NOMO-1 (cell line): ENCODE results near the gene CLDN1.
A peak's percentile ranks its signal among the peaks of the same experiment; 100 is the strongest.

ENCODE experiments used
- DNase-seq, 2 experiments: peaks; one replicate each; lab custom pipeline; 2025; ENCODE audit not compliant: unreplicated experiment in 2 of 2; lab: John Stamatoyannopoulos, UW

Gene CLDN1

GRCh38 chr3:190321789-190322603, at the start of gene CLDN1:
CLDN1 (minus strand) TSS chr3:190322446; CDS start chr3:190322206, 240 bp downstream.
- DNase-seq, result peak; percentile 69 to 75

DNA sequence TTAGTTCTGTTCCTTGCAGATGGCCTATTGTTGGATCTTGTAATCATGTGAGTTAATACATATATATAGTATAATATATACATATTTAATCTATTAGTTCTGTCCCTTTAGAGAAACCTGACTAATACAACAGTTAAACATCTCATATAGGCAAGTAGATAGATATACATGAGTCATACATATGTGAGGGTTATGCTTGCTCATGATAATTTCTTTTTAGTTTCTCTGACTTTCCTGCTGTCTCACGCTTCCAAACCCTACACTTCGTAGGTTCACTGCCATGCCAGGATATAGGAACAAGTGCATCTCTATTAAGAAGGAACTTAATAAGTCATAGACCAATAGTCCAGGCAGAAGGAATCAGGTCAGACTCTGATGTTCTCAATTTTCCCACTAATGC, 48.9 kb upstream of the CLDN1 start:
- DNase-seq, result no peak

DNA sequence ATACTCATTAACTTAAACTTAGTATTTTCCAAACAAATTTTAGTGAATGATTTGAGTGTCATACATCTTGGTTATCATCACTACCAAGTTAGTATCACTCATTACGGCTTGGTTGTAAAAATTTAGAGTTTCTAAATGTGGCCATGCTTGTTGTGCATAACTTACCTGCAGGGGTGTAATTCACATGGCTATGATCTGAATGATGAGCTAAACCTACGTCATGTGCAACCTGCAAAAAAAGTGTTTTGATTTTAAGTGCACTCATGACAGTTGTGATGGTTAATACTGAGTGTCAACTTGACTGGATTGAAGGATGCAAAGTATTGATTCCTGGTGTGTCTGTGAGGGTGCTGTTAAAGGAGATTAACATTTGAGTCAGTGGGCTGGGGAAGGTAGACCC, 48.1 kb upstream of the CLDN1 start:
- DNase-seq, result no peak

DNA sequence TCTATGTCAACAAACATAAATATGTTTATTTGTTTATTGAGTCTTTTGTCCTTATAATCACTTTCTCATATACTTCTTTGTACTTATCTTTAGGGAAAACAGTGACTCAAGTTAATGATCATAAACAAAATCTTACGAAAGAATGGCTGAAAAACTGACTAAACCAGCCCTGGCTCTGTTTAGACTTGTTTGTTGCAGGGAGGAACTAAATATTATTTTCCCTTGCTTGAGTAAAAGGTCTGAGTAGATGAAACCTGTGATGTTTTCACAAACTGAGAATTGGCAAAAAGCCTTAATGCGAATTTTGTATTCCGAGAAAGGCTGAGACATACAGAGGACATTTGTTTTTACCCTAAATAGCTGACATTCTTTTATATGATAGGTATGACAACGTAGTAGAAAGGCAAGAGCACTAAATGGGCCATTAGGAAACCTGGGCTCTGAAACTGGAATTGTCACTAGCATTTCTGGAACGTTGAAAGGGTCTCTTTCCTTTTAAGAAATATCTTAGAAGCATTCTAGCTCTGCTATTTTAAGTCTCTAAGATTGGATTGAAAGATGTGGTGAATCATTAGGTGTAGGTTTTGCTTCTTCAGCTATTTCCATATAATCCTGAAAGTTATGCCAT, 47.5 kb upstream of the CLDN1 start:
- DNase-seq, result no peak

DNA sequence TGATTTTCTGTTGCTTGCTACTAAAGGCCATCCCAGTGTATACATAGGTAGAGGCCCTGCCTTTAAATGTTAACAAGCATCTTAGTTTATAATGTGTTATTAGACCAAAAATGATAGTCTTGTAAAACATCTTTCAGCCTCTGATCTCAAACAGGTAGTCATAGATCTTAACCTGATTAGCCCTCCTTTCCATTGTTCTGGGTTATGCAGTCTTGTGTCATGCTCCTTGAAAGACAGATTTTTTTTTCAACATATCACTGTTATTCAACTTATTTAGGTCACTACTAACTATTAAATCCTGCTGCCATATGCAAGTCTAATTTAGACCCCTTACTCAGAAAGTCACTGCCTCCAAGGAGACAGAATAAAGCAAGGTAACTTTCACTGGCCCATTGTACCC, 46.6 kb upstream of the CLDN1 start:
- no peak for DNase-seq

GRCh38 chr3:190366133-190366532, 43.9 kb upstream of the CLDN1 start:
- no peak for DNase-seq

GRCh38 chr3:190362258-190362657, 40.0 kb upstream of the CLDN1 start:
- DNase-seq, result no peak

DNA sequence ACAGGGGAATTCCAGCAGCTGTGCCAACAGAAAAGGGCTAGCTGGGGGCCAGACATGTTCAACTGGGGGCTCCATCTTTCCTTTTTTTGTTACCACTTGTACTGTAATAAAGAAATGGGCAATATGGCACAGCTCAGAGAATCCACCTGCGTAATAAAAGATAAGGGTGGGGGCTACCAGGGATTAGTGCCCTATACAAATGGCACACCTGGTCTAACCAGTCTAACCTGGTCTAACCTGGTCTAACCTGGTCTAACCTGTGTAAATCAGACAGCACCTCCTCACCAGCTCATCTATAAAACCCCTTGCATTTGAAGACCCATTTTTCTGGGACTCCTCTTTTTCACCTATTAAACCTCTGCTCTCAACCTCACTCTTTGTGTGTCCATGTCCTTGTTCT, 39.5 kb upstream of the CLDN1 start:
- DNase-seq, result no peak

GRCh38 chr3:190360228-190360627, 38.0 kb upstream of the CLDN1 start:
- DNase-seq, result peak in 1 of 2 experiments; percentile 8

GRCh38 chr3:190359813-190360212, 37.6 kb upstream of the CLDN1 start:
- no peak for DNase-seq

DNA sequence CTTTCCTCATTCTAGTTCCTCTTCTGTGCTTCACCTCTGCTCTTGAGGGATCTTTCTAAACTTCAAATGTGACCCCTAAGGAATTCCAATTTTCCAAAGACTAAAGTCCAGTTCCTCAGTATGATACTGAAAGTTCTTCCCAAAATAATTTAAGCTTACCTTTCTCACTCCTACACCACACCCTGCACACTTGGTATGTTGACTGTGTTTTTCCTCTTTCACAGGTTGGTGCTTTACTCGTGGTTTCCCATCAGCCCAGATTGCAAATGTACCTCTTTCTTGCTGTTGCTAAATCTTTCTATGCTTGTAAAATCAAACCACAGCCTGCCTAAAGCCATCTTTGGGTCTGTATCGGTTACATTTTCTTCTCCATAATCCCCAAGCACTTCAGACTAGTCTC, 35.2 kb upstream of the CLDN1 start:
- DNase-seq, result peak; percentile 56 to 84

DNA sequence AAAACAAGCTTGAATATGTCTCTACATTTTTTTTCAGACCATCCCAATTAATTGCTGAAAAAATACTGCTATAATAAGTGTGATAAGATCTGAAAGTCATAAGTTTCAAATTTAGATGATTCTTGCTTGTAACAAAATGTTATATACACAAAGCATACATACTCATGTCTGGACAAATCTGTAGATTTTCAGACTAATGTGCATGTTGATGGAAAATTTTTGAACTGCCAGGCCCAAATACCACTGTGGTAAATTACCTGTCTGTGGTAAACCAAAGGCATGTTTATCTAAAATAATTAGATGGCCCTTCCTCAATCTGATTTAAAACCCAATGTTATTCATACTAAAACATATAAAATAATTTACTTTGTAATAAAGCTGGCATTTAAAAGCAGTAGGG, 34.0 kb upstream of the CLDN1 start:
- DNase-seq, result no peak

- no peak for DNase-seq
Measured at GRCh38 chr3:190352861-190353457, 30.7 kb upstream of the CLDN1 start.

DNA sequence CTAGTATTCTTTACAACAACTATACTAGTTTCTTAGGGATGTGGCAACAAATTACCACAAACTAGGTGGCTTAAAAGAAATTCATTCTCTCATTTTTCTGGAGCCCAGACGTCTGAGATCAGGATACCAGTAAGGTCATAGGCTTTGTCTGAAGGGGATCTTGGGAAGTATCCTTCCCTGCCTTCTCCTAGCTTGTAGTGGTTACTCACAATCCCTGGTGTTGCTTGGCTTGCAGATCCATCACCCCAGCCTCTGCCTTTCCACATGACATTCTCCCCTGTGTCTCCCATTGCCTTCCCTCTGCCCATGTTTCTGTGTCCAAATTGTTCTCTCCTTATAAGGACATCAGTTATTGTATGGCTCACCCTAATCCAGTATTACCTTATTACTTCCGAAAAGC, 24.3 kb upstream of the CLDN1 start:
- DNase-seq, result no peak

- no peak for DNase-seq
Measured at GRCh38 chr3:190345878-190346277, 23.6 kb upstream of the CLDN1 start.

DNA sequence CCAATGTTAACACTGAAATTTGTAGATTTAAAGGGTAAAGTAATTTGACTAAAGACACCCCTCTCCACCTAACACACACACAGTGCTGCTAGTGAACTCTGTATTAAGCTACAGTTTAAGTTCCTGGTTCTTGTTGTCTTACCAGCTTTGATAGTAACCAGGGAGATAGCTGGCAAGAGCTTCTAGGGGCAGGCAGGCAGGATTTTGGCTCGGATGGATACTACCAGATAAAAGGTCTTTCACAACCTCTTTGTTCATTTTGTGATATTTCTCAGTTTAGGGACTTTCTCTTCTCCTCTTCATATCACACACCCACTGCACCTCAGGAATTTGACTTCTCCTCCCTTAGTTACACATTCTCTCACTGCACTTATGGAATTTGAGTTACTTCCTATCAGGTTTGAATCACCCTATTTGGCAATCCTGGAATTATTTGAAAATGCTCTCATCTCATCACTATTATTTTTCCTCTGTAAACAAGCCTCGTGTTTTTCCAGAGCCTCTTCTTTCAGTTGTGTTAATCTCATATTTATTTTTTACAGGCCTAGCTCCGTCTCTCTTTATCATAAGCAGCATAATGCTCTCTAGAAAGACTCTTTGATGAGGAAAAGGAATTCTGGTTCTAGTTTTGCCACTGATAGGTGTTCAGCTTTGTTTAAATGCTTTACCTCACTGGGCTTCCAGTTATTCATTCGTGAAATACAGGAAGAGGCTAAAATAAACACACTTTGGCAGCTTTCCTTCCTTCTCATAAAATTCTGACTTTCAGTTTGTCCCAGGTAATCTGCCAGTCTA, 23.0 kb upstream of the CLDN1 start:
- DNase-seq, result no peak

- DNase-seq, result no peak
Measured at GRCh38 chr3:190340071-190340470, 17.8 kb upstream of the CLDN1 start.

DNA sequence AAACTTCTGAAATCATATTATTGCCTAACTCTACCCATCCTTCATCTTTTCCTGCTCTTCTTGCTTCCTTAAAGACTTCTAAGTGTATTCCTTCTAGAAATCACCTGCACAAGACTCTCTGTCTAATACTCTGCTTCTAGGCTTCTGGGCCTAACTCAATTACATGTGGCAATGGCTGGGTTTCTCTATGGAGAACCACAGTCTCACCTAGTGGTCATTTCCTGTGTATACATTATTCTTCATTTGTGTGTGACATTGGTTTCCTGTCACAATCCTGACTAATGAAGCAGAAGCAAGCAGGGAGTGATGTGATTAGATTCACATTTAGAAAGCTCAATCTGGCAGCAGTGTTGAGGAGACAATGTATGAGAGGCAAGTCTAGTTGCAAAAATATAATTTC, 16.9 kb upstream of the CLDN1 start:
- DNase-seq, result peak; percentile 15 to 73

GRCh38 chr3:190338717-190339116, 16.5 kb upstream of the CLDN1 start:
- DNase-seq, result no peak

DNA sequence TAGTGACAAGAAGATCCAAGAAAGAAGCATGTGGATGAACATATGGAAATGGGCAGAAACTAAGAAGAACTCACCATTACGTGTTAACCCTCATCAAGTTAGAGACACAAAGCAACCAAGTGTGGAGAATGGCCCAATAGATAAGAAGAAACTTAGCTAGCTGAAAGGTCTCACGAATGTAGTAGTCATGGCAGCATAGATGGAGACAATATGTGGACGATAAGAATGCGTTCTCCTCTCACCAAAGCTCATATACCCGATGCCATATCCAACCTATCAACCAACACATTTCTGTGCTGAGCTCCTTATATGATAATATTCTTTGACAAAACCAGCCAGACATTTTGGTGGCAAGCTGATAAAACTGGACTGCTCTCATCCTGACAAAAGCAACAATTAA, 15.1 kb upstream of the CLDN1 start:
- DNase-seq, result no peak

DNA sequence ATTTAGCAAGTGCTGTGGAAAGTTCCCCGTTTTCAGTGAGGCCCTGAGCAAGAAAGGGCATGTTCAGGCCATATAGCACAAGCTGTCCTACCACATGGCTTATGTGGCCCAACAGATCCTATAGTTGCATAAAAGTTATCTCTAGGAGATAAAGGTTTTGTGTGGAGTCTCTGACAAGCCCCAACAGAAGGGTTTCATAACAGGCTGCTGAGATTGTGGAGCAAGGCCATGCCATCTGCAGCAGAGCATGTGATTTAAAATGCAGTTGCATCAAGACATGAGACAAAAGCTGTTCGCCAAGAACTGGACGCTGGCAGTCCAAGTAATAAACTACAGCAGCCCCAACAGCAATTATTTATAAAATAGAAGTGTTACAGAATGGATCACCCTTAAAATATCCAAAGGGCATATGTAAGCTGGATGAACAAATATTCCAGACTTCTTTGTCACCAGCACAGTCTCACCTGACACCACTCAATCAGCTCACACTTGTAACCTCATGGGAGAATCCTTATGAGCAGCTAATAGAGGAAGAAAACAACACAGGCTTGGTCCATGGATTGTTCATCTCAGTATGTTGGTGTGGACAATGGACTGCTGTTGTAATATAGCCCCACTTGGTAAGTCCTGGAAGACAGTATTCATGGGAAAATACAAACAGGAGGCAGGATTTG, 14.4 kb upstream of the CLDN1 start:
- DNase-seq, result no peak
